ENCODE data around the gene EBF3.

Gene EBF3

GRCh38 chr10:129833994-129834739 lies 129.9 kb downstream of the EBF3 start:
- DNase-seq: no peak

- no peak for DNase-seq
Observed at GRCh38 chr10:129833468-129833950, 130.6 kb downstream of the EBF3 start.

- no peak for DNase-seq
Observed at GRCh38 chr10:129832573-129833467, 131.3 kb downstream of the EBF3 start.

- no peak for DNase-seq
Observed at GRCh38 chr10:129831150-129831549, 132.9 kb downstream of the EBF3 start.

- no peak for DNase-seq
Observed at GRCh38 chr10:129825826-129826225, 138.2 kb downstream of the EBF3 start.

- DNase-seq: no peak
Observed at GRCh38 chr10:129825221-129825620, 138.9 kb downstream of the EBF3 start.

GRCh38 chr10:129820451-129820850 lies 143.6 kb downstream of the EBF3 start:
- no peak for DNase-seq

GRCh38 chr10:129816656-129817045 lies 147.4 kb downstream of the EBF3 start:
- DNase-seq: no peak

GRCh38 chr10:129815898-129816655 lies 148.0 kb downstream of the EBF3 start:
- DNase-seq: no peak

- no peak for DNase-seq
Observed at GRCh38 chr10:129814681-129815646, 149.1 kb downstream of the EBF3 start.

- no peak for DNase-seq
Observed at GRCh38 chr10:129812398-129812797, 151.7 kb downstream of the EBF3 start.

GRCh38 chr10:129811208-129811607 lies 152.9 kb downstream of the EBF3 start:
- no peak for DNase-seq

GRCh38 chr10:129809841-129810240 lies 154.2 kb downstream of the EBF3 start:
- no peak for DNase-seq

GRCh38 chr10:129809431-129809830 lies 154.6 kb downstream of the EBF3 start:
- DNase-seq: no peak

GRCh38 chr10:129808092-129808983 lies 155.7 kb downstream of the EBF3 start:
- DNase-seq: no peak

GRCh38 chr10:129807211-129807610 lies 156.9 kb downstream of the EBF3 start:
- no peak for DNase-seq

- DNase-seq: no peak
Observed at GRCh38 chr10:129800796-129801340, 163.2 kb downstream of the EBF3 start.

GRCh38 chr10:129799942-129800341 lies 164.1 kb downstream of the EBF3 start:
- no peak for DNase-seq

GRCh38 chr10:129796710-129797420 lies 167.2 kb downstream of the EBF3 start:
- DNase-seq: no peak
